ENCODE results near the gene PRR16.
"Not testable (repeated sequence)": the region's sequence is repeated elsewhere in the genome, so short reads cannot be mapped to it uniquely, and the experiment has no call there.

PRR16 gene

DNA sequence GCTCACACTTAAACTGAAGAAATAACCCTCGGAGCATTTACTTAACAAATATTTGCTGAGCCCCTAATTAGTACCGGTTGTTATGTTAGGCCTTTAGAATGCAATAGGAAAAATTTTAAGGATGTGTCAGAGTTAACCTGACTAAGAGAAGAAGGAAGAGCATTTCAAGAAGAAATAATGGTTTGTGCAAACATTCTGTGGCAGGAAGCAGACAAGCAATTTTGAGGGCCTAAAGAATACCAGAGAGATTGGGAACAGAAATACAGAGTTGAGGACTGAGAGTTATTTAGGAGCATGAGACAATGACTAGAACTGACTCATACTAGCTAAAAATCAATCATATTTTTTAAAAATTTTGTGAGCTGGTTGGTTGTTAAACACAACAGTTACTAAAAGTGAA is 218.8 kb downstream of the PRR16 start:
- DNase-seq: no peak

DNA sequence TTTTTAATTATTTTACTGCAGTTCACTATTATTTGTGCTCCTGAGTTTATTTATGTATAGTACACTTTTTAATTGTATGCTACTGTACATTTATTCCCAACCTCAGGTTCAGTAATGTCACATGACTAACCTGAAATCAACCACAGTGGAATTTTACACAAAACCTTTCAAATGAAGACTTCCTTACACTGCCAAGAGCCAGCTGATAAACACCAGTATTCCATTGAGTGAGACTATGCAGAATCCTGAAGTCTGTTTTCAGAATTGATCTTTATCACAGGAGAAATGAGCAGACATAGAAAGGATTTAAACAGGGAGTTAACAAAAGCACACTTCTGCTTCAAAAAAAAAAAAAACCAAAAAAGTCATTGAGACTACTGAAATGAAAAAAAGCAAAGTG is 219.5 kb downstream of the PRR16 start:
- no peak for DNase-seq

DNA sequence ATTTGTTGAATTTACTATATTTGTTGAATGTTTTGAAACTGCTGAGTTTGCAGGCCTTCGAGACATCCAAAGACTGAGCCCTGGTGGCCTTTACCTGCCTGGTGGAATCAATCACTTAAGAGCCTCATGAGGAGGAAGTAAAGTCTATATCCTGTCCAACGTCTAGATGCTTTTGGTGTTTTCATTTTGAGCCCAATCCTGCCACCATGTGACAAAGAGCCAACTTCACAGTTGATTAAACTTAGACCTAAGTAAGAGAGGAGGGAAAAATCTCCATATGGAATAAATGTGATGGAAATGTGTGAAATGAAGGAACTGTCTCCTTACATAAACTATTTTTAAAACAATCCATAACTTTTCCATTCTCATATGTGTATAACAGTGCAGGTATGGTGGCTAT is 220.1 kb downstream of the PRR16 start:
- no peak for DNase-seq

DNA sequence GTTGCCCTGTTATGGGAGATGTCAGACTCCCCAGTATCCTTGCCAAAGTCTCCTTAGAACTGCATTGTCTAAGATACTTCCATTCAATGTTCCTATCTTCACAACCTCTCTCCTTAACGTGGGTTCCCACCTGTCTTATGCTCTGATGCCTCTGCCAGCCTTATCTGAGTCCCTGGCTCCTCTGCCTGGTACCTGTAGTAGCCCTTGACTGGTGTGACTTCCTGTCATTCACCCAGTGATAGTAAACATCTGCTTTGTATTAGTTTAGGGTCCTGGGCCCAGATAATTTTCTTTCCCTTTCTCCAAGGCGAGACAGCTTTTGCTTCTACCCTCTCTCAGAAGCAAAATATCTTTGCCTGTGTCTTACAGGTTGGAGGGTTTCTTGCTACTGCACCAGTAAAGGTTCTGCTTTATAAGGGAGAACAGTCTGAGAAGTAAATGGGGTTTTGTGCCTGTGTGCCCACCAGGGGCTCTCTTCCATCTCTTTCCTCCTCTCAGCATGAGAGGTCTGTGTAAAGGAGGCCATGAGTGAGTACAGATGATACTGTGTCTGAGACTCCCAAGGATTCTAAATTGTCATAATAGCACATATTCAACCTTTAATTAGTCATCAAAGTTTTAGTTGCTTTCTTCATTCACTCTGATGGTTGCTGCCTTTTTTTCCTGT is 220.8 kb downstream of the PRR16 start:
- no peak for DNase-seq

DNA sequence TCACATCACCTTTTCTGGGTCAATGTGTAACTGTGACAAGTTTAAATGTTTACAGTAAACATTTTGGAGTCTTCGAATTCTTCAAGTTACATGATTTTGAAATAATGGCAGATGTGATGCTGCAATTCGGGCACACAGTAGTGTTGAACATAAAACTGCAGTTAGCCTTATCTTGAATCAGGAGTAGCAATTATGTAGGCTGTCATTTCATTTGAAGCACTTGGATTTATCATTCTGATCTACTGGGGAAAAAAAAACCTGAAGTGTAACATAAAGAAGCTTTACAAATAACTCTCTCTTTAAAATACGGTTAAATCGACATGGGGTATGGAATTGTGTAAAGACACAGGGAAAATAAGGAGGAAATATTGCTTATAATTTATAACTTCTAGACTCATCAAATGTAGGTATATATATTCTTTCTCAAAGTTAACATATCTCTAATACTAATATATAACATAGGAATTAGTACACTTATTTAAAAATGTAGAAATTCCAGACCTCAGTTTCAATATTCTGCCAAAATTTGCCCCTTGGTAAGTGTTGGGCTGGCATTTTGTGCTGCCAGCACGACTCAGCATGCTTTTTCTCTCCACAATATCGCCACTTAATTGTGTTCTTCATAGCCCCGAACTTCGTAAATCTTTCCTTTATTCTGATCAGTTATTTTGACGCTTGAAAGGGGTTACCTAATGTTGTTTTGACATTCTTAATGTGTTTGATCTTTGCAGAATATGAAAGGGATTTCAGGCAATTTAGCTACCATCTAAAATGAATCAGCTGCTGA is 226.7 kb downstream of the PRR16 start:
- no peak for DNase-seq

DNA sequence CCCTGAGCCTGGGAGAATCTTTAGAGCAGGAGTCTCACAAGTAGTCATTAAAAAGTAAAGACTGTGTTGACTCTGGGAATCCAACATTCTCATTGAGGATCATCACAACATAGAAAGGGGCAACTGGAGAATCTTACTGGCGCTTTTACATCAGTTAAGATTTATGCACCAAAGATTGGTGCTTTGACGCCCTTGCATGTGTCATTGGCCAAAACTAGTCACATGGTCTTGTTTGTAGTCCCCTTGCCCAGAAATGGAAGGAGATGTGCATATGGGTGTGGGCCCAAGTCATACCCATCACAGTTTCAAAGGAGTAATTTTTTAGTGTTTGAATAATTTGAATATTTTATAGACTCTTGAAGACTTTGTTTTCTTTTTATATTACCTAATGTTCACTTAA is 228.2 kb downstream of the PRR16 start:
- DNase-seq: no peak

DNA sequence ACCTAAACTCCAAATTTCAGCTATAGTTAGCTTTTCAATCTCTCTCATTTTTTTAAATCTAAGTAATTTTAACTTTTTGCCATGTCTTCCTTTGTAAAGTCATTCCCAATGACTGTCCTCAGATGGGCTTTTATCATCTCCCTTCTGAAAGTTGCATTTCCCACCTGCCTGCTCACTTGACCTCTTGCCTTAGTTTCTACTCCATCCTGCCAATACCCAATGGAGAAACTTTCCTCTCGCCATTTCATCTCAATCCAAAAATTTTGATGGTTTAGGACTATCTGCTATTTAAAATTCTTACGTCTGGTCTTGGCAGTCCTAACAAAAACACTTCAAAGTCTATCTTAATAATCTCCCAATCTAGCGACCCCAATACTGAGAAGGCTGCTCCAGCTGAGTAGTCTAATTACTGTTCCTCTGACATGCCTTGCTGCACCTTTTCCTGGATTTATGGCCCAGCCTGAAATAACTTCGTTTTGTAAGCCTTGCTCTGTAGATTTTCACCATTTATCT is 231.3 kb downstream of the PRR16 start:
- no peak for DNase-seq

DNA sequence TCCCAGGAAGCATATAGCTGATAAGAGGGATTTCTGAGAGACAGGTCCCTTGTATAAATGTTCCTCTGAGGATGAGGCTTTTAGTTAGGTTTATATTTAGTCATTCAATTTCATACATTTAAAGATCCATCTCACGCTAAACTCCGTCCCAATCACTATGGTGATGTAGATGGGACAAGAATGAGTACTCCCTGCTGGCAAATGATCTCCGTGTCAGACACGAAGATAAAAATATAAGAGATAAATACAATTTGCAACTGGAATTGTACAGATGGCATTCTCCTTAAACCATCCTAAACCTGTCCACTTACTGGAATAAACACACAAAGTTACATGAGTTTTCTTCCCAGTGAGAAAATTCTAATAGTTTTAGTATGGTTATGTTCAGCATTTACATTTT is 233.0 kb downstream of the PRR16 start:
- no peak for DNase-seq

DNA sequence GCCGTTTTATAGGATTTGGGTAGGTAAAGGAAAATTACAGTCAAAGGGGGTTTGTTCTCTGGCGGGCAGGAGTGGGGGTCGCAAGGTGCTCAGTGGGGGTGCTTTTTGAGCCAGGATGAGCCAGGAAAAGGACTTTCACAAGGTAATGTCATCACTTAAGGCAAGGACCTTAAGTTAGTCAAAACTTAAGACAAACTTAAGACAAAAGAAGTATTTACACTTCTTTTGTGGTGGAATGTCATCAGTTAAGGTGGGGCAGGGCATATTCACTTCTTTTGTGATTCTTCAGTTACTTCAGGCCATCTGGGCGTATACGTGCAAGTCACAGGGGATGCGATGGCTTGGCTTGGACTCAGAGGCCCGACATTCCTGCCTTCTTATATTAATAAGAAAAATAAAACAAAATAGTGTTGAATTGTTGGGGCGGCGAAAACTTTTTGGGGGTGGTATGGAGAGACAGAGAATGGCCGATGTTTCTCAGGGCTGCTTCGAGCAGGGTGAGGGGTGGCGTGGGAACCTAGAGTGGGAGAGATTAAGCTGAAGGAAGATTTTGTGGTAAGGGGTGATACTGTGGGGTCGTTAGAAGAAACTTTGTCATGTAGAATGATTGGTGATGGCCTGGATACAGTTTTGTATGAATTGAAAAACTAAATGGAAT is 233.7 kb downstream of the PRR16 start:
- not testable (repeated sequence) for DNase-seq

DNA sequence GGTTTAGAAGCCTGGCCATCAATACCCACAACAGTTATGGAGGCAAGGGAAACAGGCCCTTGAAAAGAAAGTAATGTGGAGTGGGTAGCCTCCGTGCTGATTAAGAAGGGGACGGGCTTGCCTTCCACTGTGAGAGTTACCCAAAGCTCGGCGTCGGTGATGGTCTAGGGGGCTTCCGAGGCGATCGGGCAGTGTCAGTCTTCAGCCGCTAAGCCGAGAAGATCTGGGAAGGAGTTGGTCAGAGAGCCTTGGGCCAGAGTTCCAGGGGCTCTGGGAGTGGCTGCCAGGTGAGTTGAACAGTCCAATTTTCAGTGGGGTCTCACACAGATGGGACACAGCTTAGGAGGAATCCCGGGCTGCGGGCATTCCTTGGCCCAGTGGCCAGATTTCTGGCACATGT is 236.6 kb downstream of the PRR16 start:
- DNase-seq: not testable (repeated sequence)

DNA sequence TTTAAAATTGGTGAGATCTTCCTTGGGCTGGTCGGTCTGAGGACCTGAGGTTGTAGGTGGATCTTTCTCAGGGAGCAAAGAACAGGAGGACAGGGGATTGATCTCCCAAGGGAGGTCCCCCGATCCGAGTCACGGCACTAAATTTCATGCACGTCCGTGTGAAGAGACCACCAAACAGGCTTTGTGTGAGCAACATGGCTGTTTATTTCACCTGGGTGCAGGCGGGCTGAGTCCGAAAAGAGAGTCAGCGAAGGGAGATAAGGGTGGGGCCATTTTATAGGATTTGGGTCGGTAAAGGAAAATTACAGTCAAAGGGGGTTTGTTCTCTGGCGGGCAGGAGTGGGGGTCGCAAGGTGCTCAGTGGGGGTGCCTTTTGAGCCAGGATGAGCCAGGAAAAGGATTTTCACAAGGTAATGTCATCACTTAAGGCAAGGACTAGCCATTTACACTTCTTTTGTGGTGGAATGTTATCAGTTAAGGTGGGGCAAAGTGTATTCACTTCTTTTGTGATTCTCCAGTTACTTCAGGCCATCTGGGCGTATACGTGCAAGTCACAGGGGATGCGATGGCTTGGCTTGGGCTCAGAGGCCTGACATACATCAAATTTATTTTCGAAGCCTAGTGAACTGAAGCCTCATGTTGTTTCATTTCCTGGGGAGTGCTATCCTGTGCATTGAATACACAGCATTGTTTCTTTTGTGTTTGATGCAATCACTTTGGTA is 238.9 kb downstream of the PRR16 start:
- not testable (repeated sequence) for DNase-seq

DNA sequence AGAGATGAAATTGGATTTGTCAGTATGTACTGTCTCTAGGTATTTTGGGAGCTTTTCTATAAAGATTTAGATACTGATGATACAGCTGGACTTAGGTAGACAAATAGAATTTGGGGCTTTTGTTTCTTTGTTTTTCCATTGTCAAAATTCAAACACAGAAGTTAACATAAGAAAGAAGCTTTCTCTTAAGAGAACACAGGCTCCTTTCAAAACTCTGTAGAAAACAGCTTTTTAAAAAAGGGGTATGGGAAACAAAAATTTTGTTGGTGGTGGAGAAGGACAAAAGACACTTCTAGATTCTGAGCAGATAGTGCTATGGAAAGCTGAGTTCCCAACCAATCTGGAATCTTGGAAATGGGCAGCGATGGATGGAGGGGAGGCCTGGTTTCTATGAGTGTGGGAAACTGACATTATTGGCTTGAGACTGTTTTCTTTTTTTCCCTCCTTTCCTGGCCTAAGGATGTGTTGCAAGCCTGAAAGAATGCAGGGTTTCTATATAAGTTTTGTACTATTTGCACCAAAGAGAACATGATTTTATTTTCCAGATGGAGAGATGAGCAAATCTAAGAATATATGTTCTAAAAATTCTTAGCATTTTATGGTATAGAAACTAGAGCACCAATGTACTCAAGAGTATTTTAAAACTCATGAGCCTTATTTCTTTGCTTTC is 240.0 kb downstream of the PRR16 start:
- no peak for DNase-seq

DNA sequence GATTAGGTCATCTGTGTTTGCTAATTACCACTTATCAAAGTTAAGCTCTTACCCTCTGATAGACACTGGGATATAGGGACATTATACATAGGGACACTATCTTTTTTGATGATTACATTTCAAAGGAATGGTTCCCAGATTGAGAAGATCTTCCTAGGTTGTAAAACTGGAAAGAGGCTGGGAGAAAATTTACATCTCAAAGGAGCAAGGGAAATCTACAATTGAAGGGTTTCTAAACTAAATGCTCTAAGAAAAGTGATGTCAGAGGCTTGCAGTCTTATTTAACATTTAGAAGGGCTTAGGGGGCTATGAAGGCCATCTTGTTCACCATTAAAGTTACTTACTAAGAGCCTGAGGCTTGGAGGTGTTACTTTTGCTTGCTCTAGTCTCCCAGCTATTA is 242.8 kb downstream of the PRR16 start:
- DNase-seq: no peak

DNA sequence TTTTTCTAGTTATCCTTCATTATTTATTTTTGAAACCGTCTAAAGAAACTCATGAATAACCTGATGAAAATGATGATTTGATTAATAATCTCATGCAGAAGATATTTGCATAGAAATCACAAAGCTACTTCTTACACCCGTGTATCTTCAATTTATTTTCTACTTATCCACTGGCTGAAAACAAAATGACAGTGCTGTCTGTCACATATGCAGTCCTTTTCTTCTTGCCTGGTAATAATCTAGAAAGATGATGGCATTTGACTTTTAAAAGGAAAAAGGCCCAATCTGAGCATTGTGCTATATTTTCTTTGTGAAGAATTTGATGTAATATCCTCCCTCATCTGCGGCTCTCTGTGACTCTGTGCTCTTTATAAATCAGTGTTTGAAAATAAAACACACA is 253.3 kb downstream of the PRR16 start:
- DNase-seq: no peak

DNA sequence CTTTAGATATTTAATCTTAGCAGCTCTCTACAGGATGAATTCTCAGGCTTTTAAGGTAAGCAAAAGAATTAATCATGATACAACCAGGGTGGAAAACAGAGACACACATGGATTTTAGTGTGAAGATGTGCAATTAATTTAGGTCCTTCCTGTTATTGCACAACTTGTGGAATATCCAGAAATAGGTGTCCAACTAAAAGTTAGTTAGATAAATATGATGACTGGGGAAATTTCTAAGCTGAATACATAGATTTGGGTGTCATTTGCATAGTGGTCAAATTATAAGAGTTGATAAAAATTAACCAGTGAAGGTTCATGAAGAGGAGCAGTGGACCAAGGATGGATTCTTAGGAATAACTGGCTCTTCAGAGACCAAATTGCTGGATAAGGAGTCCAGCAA is 266.1 kb downstream of the PRR16 start:
- no peak for DNase-seq

DNA sequence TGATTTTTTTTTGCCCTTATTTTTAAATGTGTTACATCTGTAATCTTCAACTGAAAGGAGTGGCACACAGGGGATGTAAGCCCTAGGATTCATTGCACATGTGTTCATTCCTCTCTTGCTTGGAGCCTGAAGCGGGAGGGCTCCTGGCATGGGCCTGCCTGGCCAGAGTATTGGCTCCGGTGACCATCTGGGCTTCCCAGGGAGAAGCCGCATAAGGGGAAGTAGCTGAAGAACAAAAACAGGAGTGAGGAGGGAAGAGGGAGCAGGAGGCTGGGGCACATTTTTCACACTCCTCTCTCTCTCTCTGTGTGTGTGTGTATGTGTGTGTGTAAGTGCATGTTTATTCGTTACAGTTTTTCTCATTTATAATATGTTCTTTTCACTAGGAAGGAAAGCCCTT is 269.9 kb downstream of the PRR16 start:
- no peak for DNase-seq

DNA sequence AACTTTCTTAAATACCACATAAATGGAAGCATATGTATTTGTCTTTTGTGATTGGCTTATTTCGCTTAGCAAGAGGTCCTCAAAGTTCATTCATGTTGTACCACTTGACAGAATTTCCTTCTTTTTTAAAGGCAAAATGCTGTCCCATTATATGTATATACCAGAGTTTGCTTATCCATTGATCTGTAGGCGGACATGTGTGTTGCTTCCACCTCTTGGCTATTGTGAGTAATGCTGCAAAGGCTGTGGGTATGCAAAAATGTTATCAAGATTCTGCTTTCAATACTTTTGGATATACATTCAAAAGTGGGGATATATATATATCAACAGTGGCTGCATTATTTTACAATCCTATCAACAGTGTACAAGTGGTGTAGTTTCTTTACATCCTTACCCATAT is 271.0 kb downstream of the PRR16 start:
- no peak for DNase-seq

Data from bone marrow (tissue), 2 donors.